ENCODE data around the gene CEP95.

The CEP95 gene

DNA sequence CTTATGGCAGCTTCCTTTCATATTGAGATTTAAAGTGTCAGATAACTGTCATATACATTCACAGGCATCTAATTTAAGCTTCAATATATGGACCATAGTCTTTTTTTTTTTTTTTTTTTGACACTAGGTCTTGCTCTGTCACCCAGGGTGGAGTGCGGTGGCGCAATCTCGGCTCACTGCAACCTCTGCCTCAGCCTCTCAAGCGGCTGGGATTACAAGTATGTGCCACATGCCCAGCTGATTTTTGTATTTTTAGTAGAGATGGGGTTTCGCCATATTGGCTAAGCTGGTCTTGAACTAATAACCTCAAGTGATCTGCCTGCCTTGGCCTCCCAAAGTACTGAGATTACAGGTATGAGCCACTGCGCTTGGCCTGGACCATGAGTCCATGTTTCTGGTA, 13.6 kb downstream of the CEP95 start:
- TF ChIP-seq, protein P1, sequence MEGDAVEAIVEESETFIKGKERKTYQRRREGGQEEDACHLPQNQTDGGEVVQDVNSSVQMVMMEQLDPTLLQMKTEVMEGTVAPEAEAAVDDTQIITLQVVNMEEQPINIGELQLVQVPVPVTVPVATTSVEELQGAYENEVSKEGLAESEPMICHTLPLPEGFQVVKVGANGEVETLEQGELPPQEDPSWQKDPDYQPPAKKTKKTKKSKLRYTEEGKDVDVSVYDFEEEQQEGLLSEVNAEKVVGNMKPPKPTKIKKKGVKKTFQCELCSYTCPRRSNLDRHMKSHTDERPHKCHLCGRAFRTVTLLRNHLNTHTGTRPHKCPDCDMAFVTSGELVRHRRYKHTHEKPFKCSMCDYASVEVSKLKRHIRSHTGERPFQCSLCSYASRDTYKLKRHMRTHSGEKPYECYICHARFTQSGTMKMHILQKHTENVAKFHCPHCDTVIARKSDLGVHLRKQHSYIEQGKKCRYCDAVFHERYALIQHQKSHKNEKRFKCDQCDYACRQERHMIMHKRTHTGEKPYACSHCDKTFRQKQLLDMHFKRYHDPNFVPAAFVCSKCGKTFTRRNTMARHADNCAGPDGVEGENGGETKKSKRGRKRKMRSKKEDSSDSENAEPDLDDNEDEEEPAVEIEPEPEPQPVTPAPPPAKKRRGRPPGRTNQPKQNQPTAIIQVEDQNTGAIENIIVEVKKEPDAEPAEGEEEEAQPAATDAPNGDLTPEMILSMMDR (IDR thresholded peaks at IDR 0.05; ENCODE audit: low read depth, low read length): no peak
- H3K4me3 ChIP-seq (ENCODE audit: low read depth, low read length): no peak overlapping the region

DNA sequence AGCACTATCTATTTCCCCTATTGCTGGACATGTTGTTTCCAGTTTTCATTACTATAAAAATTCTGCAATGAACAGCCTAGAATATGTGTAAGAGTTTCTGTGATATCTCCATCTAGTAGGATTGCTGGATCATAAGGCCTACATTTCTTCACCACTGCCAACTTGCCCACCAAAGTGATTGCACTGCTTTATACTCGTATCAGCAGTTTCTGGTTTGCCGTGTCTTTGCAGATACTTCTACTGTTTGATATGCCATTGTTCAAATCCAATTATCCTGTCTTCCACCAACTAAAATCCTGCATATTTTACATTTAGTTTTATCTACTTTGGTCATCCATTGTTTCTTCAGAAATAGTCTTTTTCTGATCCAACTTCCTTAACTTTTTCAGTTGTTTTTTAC, 21.1 kb downstream of the CEP95 start:
- TF ChIP-seq, protein P1 (IDR thresholded peaks at IDR 0.05; ENCODE audit: low read depth, low read length): no peak

DNA sequence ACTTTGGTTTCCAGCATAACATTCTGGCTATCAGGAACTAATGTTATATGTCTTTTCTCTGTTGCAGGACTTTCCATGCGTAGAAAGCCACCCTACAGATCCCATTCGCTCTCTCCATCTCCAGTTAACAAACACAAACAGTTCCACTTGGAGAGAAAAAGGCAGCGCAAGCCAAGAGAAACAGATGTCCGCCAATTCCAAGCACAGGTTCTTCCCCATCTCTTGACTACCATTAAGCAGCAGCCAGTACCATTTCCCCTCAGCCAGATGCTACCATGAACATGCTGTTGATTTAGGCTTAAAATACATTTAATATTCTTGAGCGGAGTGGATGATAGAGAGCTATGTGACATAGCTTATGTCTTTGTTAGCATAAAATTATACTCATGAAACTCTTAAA, 22.4 kb downstream of the CEP95 start:
- TF ChIP-seq, protein P1 (IDR thresholded peaks at IDR 0.05; ENCODE audit: low read depth, low read length): no peak
- no peak overlapping the region for H3K4me3 ChIP-seq (ENCODE audit: low read depth, low read length)

More for the DNA sequence above, 21.1 kb downstream of the CEP95 start:
- H3K4me3 ChIP-seq (ENCODE audit: low read depth, low read length): no peak overlapping the region

DNA sequence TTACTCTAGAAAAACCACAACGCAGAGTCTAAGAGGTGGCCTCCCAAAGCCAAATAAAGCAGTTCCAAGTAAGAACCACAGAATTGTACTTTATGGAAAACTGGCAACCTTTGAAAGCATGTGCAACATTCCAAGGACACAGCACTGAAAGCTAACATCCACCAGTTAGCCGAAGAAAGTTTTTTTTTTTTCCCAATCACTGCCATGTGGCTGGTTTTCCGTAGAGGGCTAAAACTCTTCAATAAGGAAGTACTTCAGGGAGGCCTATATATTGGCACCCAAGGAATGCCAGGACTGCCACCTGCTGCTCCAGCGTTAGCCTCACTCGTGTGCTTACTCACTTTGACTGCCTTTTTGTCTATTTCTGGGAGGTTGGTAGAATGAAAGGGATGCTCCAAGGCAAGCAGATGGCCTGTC, 25.2 kb downstream of the CEP95 start:
- no peak overlapping the region for H3K4me3 ChIP-seq (ENCODE audit: low read depth, low read length)

DNA sequence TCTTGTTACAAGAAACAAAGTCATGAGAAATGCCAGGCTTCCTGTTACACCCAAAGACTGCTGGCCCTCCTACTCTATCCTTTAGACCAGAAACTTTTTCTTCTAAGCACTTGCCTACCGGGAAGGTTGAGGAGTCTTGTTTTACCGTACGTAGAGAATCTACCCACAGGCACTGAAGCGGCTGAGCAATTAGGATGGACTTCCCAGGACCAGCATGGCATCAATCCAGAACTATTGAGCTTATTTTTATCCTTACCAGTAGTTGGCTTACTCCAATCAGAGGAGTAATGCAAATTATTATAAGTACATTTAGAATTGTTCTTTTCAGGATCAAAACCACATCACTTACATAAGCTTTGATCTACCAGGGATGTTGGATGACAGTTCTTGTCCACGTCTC, 25.6 kb downstream of the CEP95 start:
- TF ChIP-seq, protein P1 (IDR thresholded peaks at IDR 0.05; ENCODE audit: low read depth, low read length): no peak
- no peak overlapping the region for H3K4me3 ChIP-seq (ENCODE audit: low read depth, low read length)

More for the DNA sequence above, 25.2 kb downstream of the CEP95 start:
- TF ChIP-seq, protein P1 (IDR thresholded peaks at IDR 0.05; ENCODE audit: low read depth, low read length): no peak

DNA sequence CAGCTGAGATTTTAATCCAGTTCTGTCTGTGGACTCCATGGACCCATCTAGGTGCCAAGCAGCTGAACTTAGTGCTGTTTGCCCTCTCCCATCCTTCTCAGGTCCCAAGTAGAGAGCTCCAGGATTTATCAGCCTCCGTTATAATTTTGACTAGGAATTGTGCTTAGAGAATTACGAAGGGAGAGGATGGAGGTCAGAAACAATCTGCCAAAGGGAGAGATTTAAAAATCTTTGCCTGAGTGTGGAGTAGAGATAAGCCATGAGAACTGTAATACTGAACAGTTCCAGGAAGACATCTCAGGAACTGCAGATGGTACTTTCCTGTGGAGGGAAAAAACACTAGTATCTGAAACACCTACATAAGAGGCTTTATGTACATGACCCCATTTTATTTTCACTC, 27.0 kb downstream of the CEP95 start:
- TF ChIP-seq, protein P1 (IDR thresholded peaks at IDR 0.05; ENCODE audit: low read depth, low read length): no peak
- H3K4me3 ChIP-seq (ENCODE audit: low read depth, low read length): no peak overlapping the region

DNA sequence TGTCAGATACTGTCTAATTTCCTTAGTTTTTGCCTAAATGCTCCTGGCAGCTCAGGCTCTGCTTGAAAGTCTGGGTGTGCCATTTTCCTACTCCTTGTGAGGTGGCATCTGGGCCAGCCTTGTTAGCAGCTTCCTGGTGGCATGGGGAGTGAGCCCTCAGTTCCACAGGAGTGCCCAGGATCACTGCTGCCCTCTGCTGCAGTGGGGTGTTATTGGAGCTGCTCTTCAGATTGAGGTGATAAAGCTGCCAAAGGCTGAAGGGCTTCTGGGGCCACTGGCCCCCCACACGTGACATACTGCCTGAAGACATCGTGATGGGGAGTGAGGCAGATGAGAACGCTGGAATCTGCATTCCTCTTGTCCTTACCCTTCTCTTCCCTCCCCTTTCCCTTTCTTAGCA, 27.4 kb downstream of the CEP95 start:
- TF ChIP-seq, protein P1 (IDR thresholded peaks at IDR 0.05; ENCODE audit: low read depth, low read length): no peak
- no peak overlapping the region for H3K4me3 ChIP-seq (ENCODE audit: low read depth, low read length)
